Muscle of back (tissue), 11 donors: Measurements from ENCODE around the gene NOX3. TPM values are rescaled to one million over a fixed set of nuclear protein-coding genes. Genes with fewer than 3 reads are reported as not detected.
A peak's percentile ranks its signal among the peaks of the same experiment; 100 is the strongest.
"Not testable (repeated sequence)": the region's sequence is repeated elsewhere in the genome, so short reads cannot be mapped to it uniquely, and the experiment has no call there.

Source experiments
- DNase-seq, 3 donors: peaks; one replicate each; pipeline versions ENCODE4 v3.0.0 to v3.0.0-alpha.2; 2013
- polyA plus RNA-seq, 10 donors: library from polyadenylated mRNA; unstranded; fragments of 120-200 nt; gene quantifications; one replicate each; pipeline ENCODE4 v1.2.1, GENCODE V29; 2013; ENCODE audit not compliant: insufficient read length in 10 of 10

NOX3 gene
- polyA plus RNA-seq, 10 donors: not detected

DNA sequence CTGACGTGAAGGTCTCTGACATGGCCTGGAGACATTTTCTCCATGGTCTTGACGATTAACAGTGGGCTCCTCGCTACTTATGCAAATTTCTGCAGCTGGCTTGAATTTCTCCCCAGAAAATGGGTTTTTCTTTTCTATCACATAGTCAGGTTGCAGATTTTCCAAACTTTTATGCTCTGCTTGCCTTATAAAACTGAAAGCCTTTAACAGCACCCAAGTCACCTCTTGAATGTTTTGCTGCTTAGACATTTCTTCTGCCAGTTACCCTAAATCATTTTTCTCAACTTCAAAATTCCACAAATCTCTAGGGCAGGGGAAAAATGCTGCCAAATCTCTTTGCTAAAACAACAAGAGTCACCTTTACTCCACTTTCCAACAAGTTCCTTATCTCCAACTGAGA, 12.9 kb upstream of the NOX3 start:
- not testable (repeated sequence) for DNase-seq

DNA sequence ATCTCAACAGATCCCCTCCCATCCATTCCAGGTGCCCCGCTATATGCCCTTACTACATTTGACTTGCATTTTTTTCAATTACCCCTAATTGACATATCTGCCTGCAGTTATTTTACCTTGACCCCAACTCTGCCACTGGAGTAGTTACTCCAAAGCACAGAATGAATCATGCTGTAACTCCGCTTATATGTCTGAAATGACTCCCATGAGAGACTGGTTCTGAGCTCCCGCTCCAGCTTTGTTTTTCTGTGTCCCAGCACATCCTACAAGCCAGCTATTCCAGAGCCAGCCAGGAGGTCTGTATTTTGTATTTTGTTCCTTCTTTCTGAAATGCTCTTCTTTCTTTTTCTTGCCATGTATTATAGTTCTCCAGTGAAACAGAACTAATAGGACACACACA, 10.9 kb upstream of the NOX3 start:
- no peak for DNase-seq

DNA sequence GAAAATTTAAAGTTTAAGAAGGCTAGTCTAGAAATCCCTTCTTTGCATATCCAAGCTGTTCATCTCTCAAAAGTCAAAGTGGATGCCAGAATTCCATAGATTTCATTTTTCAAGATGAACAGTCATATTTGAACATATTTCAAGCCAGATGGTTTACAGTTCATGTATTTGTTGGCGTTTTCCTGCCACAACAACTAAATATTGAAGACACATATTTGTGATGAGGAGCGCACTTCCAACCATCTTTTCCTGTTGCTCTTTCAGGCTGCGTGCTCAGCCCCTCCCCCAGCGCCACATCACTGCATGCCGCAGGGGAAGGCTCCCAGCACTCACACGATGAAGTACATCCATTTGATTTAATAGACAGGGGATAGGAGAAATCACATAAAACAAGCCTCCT, 5.9 kb upstream of the NOX3 start:
- DNase-seq: peak; percentile 18 to 77 (median 52)

DNA sequence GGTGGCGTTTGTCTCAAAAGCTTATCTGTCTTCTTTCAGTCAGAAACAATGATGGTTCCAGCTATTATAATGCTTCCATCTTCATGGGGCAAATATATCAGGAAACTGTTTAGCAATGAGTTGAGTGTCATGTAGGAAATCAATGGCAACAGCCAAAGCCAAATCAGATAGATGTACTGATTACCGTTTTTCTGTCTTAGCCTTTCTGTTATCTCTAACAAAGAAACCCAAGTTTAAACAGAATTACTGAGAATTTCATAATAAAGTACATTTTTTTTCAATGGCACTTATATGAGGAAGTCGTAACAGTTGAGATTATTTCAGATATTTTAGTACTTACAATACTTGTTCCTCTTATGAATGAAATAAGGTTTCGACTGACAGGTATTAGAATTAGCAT, 1.2 kb downstream of the NOX3 start:
- no peak for DNase-seq

DNA sequence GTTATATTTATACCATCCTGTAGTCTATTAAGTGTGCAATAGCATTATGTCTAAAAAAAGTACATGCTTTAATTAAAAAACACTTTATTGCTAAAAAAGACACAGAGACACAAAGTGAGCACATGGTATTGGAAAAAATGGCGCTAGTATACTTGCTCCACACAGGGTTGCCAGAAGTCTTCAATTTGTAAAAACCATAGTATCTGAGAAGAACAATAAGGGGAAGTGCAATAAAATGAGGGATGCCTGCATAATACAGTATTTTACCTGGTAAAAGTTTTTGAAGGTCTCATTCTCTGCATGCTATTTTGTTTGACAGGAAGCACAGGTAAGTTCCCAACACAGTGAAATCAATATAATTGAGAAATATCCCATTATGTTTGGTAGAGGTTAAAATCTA, 1.6 kb downstream of the NOX3 start:
- no peak for DNase-seq

DNA sequence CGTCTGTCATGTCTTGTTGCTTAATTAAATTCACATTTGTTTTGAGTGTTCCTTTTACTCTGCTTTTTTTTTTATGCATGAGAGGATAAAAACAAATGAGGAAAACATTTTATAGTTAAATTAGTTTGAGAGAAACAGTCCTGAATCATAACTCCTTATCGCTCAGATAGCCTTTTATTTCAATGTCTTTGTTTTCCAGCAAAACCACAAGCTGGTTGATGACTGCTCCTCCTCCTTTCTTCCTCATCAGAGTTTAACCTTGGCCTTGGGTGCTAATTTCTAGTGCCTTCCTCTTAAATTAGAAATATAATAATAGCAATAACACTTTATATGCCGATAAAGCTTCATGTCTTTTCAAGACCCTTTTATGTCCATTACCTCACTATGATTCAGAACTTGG, 3.1 kb downstream of the NOX3 start:
- DNase-seq: no peak

DNA sequence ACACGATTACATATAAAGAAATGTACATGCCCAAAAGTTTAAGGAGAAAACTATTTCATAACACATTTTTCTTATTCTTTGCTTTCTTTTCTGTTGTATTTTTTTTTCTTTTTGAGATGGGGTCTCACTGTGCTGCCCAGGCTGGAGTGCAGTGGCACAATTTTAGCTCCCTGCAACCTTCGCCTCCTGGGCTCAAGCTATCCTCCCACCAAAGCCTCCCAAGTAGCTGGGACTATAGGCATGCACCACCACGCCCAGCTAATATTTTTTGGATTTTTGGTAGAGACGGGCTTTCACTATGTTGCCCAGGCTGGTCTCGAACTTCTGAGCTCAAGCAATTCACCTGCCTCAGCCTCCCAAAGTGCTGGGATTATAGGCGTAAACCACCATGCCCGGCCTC, 4.1 kb downstream of the NOX3 start:
- DNase-seq: not testable (repeated sequence)

DNA sequence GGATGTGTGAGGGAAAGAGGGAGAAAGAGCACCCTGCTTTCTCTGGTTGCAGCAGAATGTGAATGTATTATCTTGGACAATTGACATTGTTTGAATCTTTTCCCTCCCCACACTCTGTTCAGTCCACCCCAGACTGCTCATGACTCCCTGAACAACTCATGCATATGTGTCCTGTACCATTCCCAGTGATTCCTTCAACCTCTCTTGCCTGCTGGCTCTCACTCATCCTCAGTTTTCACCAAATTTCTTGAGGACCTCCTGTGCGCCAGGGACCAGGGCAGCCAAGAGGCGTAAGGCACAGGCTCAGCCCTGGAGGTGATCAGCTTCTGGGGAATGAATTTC, 5.4 kb downstream of the NOX3 start:
- DNase-seq: no peak

DNA sequence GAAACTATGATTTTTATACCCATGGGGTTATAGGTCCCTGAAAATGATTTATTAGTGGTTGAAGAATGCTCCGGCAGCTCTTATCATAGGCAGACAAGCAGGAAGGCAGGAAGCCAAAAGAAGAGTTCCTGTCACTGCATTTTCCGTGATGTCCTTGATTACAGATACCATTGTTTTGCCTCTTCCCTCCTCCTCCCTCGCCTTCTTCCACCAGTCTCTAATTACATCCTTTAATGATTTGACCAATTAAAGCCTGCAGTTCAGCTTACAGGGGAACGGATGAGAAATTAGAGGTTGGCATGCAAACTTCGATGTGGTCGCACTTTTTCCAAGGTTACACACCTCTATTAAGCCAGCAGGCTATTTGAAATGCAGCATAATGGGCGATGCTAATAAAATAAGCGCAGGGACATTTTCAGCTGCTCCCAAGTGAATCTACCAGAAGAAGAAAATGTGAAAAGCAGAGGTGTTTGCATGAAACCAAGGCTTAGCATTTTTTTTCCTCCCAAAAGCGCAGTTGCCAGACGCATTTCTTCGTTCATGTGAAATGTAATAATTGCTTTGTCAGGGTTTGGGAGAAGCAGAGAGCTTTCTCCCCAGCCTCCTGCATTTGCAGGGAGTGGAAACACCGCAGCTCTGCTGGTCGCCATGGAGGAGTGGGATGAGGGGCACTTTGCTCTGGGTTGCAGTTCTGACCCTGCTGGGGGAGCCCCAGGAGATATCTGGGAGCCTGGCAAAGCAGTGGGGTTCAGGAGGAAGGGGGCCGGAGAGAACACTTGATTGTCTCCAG, 6.0 kb downstream of the NOX3 start:
- peak in 2 of 3 donors; percentile 15 to 21 for DNase-seq

DNA sequence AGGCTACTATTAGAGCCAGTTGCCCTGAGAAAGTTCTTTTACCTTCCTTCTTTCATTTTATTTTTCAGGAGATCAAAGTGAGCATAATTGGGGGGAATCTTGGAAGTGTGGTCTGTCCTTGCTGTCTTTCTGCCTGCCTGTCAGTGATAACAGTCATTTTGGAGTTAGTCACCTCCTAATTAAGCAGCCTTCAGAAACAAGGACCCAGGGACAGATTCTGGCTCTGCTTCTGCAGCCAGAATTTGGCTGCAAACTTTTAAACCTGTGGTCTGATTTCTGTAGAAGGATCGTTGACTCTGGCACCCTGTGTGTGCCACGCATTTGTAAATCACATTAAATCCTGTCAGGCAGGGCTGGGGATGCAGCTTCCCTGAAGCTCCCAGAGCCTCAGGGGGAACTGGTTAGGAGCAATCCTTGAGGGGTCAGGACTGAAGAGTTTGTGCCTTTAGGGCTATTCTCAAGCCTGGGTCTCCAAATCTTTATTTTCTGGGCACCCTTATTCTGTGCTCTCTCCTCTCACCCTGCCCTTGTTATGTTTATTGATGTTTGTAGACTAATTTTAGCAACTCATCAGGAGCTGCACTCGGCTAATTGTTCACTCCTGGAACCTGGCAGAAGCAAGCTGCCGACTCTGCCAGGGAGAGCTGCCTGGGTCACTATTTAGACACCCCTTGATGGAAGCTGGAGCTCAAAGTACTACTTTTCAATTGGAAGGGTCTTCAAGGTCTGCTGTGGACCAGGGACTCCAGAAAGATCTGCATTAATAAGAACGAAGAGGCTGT, 6.8 kb downstream of the NOX3 start:
- no peak for DNase-seq

DNA sequence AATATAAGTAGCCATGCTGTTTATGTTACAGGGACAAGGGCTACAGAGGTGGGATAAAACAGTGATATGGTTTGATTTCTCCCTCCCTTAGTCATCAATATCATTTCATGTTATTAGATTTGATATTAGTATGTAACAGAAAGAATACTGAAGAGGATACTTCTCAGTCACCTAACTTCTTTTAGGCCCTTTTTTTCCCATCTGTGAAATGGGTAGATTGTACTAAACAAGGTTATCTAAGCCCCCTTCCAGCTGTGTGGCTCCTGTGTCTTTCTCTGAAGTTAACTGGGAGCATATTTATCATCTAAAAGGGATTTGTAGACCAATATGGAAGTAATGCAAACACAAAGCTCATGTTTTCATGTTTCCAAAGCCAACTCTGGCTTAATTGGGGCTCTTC, 7.7 kb downstream of the NOX3 start:
- DNase-seq: no peak

DNA sequence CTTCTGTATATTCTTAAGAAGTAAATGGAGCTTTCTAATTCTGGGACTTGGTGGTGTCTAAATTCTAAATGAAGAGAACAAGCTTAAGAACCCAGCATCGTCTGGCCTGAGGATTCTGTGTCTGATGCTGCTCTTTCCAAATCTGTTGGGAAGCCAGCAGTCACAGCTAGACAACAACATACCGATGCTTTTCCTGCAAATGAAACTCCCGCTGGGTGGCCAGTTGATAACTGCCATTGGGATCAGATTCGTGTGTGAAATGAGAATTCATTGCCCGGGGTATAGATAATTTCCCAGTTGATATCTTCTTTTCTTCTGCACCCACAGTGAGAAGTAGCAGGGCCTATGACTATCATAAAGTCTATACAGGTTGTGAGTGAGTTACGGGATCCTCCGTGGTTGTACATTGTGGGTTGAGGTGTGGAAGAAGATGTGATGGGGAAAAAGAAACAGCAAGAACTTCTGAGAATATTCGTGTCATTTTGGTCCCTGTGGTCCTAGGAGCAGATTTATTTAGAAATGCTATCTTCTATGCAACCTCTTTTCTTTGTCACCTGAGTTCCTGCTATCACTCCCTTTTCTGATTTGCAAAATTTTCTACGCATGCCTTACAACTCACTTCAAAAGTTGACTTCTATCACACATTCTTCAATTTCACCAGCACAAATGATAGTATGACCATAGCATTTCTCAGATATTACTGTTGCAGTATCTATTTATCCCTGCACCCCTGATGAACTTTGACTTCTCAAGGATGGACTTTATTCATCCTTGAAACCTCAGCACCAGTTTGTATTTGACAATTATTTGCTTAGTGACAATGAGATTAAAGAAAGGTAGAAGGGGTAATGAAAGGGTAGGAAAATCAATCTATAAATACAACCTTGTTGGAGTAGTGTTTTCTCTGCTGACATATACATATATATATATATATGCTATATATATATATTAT, 10.4 kb downstream of the NOX3 start:
- no peak for DNase-seq

DNA sequence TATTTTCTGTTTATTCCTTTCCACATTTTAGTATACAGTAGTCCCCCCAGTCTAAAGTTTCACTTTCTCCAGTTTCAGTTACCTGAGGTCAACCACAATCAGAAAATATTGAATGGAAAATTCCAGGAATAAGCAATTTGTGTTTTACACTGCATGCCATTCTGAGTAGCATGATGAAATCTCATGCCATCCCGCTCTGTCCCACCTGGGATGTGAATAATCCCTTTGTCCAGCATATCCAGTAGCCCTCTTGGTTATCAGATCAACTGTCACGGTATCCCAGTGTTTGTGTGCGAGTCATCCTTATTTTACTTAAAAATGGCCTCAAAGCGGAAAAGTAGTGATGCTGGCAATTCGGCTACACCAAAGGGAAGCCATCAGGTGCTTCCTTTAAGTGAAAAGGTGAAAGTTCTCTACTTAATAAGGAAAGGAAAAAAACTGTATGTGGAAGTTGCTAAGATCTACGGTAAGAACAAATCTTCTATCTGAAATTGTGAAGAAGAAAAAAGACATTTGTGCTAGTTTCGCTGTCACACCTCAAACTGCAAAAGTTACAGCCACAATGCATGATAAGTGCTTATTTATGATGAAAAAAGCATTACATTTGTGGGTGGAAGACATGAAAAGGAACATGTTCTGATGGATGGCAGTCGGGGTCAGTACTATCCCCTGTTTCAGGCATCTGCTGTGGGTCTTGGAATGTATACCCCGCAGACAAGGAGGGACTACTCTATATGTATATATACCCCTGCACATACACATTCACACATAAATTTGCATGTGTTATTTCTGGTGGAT, 11.3 kb downstream of the NOX3 start:
- no peak for DNase-seq

DNA sequence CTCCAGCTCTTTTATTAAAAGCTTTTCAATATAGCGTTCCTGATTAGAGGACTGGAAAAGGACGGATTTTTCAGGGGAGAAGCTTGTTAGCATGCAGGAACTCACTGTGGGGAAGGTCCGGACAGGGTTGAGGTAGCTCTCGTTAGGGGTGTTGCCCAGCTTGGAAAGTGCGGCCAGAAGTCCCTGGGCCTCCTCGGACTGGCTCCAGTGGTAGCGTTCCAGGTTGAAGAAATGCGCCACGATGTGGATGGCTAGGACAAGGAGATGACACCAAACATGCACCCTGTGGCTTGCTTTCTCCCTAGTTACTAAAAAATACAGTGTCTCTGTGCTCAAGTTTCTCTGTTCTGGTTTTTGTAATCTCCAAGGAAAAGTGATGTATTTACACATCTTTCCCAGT, 12.5 kb downstream of the NOX3 start:
- DNase-seq: no peak

DNA sequence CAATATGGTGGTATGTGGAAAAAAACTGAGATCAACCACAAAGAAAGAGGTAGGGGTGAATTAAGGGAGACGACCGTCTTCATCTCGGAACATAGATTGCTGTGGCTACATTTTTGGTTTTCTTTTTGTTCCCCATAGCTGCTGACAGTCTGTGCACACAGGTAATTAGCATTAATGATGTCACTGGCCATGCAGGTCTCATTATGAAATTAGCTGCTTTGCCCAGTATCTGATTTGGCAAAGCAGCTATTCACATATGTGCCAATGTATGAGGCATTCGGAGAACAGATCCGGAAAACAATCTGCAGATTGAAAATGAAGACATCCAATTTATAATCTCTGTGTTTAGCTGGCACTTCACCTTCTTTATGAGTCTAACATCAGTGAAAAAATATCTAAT, 13.1 kb downstream of the NOX3 start:
- no peak for DNase-seq

DNA sequence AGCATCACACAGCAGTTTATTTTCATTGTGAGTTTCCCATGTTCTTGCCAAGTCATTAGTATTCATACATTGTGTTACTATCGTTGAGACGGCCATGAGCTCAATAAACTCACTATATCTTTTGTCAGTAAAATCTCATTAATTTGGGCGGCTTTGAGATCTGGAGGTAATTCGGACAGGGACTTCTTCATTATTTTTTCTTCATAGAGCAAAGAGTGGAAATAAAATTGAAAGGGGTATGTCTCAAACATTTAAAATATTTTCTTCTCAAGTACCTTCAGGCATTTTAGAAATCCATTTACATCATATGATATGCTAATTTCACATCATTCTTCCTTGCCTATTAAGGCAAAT, 14.6 kb downstream of the NOX3 start:
- no peak for DNase-seq

DNA sequence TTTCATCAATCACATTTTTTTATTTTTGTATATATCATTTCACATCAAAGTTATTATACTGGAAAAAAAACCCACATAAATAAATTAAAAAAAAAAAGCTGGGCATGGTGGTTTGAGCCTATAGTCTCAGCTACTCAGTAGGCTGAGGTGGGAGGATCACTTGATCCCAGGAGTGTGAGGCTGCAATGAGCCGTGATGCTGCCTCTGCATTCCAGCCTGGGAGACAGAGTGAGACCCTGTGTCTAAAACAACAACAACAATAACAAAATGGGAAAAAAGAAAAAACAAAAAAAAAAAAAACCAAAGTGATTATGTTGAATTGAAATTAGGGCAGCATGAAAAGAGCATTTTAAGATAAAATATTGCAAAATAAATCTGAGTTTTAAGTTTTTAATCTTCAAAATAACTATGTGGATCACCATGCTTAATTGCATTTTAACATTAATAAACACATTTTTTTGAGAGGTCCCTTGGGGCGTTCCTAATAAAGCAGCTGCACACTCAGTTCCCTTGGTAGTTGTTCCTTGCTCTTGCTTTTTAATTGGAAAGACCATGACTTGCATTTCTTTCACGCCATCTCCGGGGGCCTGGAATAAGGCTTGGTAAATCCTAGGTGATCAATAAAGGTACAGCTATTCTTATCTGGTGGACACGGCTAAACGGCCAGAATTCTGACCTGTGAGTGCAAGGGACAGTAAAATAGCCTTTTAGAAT, 15.1 kb downstream of the NOX3 start:
- no peak for DNase-seq

DNA sequence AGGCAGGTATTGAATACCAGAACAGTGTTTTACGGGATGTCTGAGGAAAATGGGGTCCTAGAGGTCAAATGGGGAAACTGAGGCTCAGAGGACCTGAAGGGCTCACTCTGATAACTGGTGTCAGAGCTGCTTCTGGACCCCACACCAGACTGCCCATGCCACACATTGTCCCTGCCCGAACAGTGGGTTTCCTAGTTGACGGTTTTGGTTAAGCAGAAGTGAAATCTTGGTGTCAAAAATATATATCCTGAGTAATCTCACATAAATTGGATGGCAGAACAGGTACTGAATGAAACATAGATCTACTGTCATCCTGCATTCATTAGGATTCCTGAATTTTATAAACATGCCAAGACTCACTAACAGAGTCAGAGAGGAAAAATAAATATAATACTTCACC, 16.3 kb downstream of the NOX3 start:
- DNase-seq: no peak

DNA sequence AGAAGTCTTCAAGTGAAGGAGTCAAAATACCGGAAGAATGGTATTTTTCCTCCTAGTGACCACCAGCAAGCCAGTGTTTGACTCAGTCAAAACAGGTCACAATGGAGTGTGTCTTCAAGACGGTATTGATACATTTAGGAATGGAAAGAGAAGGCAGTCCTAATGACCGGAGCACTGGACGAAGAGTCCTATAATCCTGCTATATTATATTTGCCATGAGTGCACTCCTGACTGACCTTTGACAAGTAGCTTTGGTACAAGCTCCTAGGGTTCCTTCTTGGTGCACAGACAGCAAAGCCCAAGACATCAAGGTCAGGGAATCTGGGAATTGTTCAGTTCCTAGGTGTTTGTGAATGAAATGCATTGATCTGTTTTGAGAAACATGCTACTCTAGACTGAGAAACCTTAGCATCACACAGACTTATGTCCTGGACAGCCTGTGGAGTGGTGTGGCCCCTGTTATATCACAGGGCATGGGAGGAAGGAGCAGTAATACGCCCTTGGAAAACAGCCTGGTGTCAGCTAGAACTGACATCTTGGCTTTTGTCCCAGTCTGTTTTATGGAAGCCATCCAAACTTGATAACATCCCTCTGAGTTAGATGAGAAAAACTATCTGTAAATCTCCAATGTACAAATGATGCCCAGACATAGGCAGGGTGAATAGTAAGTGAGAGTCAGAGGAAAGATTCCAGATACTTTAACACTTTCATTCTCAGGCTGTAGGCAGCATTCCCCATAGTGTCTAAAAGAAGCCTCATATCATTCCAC, 18.5 kb downstream of the NOX3 start:
- DNase-seq: peak in 2 of 3 donors; percentile 19 to 44

DNA sequence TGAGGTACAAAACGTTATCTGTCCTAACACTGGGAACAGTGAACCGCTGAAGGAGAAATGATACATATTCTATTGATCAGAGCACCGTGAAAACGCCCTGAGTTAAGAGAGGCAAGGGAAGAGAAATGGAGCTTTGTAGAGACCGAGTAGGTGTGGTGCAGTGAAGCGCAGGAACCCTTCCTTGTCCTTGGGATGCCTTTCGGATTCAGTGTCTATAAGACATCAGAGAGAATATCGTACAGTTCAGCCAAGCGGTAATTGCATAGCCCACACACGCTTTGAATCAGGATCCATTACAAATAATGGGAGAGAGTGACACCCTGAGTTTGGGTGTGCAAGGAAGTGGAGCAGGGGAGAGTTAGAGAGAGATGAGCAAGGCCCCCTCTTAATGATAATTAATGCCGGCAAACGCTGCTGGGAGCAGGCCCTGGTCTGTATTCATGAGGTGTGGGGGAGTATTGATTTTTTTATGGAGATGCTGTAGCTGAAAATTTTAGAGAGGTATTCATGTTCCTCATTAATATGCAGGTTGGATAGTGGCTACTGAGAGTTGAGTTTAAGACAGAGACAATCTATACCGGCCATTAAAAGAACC, 20.7 kb downstream of the NOX3 start:
- no peak for DNase-seq
